Osteocyte (in vitro differentiated cells): ENCODE results near the gene TMEM117. TPM values are rescaled to one million over a fixed set of nuclear protein-coding genes. Genes with fewer than 3 reads are reported as not detected.

Experiments
- DNase-seq: peaks from one replicate; pipeline ENCODE4 v3.0.0; 2021; ENCODE audit warnings: mixed read lengths; ENCODE audit not compliant: unreplicated experiment; ENCODE audit errors: extremely low spot score
- H3K27ac Mint-ChIP-seq: one replicate; pipeline ENCODE4 v1.8.0; 2021; ENCODE audit warnings: mild to moderate bottlenecking, mixed read lengths; ENCODE audit not compliant: unreplicated experiment
- H3K27me3 Mint-ChIP-seq: one replicate; pipeline ENCODE4 v1.8.0; 2021; ENCODE audit warnings: mixed read lengths; ENCODE audit not compliant: unreplicated experiment
- H3K36me3 Mint-ChIP-seq: one replicate; pipeline ENCODE4 v1.8.0; 2021; ENCODE audit warnings: mixed read lengths; ENCODE audit not compliant: unreplicated experiment
- H3K4me1 Mint-ChIP-seq: one replicate; pipeline ENCODE4 v1.8.0; 2021; ENCODE audit warnings: mixed read lengths; ENCODE audit not compliant: unreplicated experiment
- H3K4me3 Mint-ChIP-seq: one replicate; pipeline ENCODE4 v1.8.0; 2021; ENCODE audit warnings: mild to moderate bottlenecking, moderate library complexity, mixed read lengths; ENCODE audit not compliant: unreplicated experiment
- H3K9me3 Mint-ChIP-seq: one replicate; pipeline ENCODE4 v1.8.0; 2021; ENCODE audit warnings: mixed read lengths; ENCODE audit not compliant: unreplicated experiment
- total RNA-seq: library from RNA; stranded (reverse); gene quantifications from 2 replicates; pipeline ENCODE4 v1.2.1, GENCODE V29; 2021
- TF ChIP-seq, protein P1 (sequence below): fragments of 200-600 bp; sonication (generic); IDR thresholded peaks from 2 replicates; pipeline ENCODE4 v1.5.0; 2021; ENCODE audit warnings: antibody characterized with exemption, mild to moderate bottlenecking, moderate library complexity

TMEM117 gene
- total RNA-seq, 1 donor from 2014 or later, result 14.2 TPM

DNA sequence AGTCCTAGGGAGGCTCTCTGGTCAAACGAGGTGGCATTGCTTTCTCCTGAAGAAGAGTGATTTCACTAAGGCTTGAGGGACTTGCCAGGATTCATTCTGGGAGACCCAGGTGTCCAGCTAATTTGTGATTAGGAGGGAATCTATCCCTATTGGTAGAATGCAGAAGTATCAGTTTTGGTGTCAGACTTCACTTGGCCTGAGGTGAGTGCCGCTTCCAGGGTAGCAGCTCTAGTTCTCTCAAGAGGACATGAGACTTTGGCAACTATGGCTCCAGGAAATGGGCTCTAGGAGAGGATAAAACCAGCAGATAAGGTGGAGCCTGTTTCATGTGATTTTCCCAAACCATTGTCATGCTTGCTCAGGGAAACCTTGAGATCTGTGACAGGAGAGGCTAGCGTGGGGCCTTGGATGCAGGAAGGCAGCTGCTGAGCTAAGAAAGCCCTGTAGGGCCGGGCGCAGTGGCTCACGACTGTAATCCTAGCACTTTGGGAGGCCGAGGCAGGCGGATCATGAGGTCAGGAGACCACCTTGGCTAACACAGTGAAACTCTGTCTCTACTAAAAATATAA is 11.6 kb upstream of the TMEM117 start:
- TF ChIP-seq, protein P1, sequence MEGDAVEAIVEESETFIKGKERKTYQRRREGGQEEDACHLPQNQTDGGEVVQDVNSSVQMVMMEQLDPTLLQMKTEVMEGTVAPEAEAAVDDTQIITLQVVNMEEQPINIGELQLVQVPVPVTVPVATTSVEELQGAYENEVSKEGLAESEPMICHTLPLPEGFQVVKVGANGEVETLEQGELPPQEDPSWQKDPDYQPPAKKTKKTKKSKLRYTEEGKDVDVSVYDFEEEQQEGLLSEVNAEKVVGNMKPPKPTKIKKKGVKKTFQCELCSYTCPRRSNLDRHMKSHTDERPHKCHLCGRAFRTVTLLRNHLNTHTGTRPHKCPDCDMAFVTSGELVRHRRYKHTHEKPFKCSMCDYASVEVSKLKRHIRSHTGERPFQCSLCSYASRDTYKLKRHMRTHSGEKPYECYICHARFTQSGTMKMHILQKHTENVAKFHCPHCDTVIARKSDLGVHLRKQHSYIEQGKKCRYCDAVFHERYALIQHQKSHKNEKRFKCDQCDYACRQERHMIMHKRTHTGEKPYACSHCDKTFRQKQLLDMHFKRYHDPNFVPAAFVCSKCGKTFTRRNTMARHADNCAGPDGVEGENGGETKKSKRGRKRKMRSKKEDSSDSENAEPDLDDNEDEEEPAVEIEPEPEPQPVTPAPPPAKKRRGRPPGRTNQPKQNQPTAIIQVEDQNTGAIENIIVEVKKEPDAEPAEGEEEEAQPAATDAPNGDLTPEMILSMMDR, result no peak
- Mint-ChIP-seq H3K27ac (no peak overlapping the region), H3K27me3 (no peaks in the 10 kb centered on the region), H3K36me3 (no peaks in the 10 kb centered on the region), H3K4me1 (peaks cover 2% of the 10 kb centered on the region), H3K9me3 (no peaks in the 10 kb centered on the region), H3K4me3 (no peak overlapping the region)
- DNase-seq, result no peak

DNA sequence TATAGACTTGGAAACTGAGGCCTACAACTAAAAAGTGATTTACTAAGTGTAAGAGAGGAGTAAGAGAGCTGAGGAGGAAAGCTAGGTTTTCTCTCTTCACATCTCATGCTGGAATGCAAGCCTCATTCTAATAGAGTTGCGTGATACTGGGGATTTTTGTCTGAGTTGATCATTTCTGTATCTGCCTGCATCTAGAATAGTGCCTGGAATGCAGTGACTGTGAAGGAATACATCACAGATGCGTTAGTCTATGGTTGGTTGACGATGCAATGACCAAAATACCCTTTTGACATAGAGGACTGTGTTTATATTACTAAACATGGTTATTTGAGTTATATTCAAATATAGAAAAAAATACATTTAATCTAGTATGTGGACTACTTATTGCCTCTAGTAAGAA is 9.2 kb upstream of the TMEM117 start:
- no peak for DNase-seq
- H3K27ac Mint-ChIP-seq, result no peak overlapping the region
- peaks cover 6% of the 10 kb centered on the region for H3K4me1 Mint-ChIP-seq
- H3K36me3 Mint-ChIP-seq, result no peaks in the 10 kb centered on the region
- H3K27me3 Mint-ChIP-seq, result no peaks in the 10 kb centered on the region
- TF ChIP-seq, protein P1, result no peak
- no peak overlapping the region for H3K4me3 Mint-ChIP-seq
- no peaks in the 10 kb centered on the region for H3K9me3 Mint-ChIP-seq

DNA sequence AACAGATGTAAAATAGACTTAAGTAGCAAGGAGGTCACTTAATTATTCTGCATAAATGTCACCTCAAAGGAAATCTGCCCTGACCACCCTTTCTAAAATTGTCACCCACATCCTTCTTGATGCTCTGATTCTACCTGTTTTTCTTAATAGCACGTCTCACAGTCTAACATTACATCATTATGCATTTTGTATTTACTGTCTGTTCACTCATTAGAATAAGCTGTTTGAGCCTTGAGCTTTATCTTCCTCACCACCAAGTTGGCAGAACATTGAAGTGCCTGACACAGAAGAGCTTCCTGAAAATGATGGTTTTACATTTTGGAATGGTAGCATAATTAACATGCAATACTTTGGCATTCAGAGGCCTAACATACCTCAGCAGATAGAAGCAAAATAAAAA is 8.8 kb upstream of the TMEM117 start:
- DNase-seq, result no peak
- Mint-ChIP-seq H3K4me1 (peaks cover 6% of the 10 kb centered on the region), H3K9me3 (no peaks in the 10 kb centered on the region), H3K36me3 (no peaks in the 10 kb centered on the region), H3K4me3 (no peak overlapping the region), H3K27ac (no peak overlapping the region), H3K27me3 (no peaks in the 10 kb centered on the region)
- TF ChIP-seq, protein P1, result no peak

DNA sequence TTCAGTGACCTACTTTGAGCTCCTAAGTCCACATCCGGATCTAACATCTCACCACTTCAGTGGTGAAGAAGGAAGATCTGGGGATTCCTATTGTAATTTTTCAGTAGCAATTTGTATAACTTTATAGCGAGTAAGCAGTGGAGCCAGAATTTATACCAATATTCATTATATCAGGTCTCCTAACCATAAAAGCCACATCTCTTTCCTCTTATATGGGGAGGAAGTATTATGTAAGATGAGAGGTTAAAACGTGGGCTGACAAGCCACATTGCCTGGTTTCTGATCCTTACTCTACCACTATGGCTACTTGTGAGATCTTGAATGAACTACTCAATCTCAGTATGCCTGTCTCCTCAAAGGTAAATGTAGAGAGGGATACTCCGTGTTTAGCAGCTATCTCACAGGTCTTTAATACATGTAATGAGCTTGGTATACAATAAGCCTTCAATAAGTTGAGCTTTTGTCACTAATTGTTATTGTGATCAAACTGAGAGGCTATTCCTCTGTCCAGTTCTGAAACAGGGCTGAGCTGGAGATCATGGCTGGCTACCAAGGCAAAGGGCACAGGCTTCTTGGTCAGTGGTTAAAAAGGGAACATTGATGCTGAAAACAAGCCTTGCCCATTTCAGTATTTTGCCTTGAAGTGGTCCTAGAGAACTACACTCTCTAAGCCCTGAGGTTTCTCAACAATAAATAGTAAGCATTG is 3.3 kb upstream of the TMEM117 start:
- TF ChIP-seq, protein P1, result no peak

DNA sequence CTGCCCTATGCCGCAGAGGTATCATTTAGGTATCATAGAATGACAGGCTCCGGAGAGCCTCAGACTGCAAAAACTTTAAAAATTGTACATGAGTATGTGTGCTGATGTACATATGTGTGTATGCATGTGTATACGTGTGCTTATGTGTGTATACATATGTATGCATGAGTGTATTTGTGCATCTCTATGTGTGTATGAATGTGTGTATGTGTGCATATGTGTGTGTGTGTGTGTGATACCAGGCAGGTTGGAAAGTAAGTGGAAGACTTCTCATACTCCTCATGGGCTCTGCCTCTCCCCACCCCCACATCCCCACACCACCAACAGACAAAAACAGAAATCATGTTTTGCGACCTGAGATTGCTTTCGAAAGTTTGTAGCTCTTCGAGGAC is 621 bp upstream of the TMEM117 start:
- no peaks in the 10 kb centered on the region for H3K9me3 Mint-ChIP-seq
- H3K27me3 Mint-ChIP-seq, result no peaks in the 10 kb centered on the region
- H3K36me3 Mint-ChIP-seq, result peaks cover 4% of the 10 kb centered on the region
- DNase-seq, result no peak
- TF ChIP-seq, protein P1, result no peak
- peaks cover 18% of the 10 kb centered on the region for H3K4me1 Mint-ChIP-seq
- peak overlapping the region; percentile 69 for H3K27ac Mint-ChIP-seq
- peak overlapping the region; percentile 78 for H3K4me3 Mint-ChIP-seq

More for the DNA sequence above, 3.3 kb upstream of the TMEM117 start:
- no peak overlapping the region for H3K4me3 Mint-ChIP-seq
- no peak for DNase-seq
- H3K9me3 Mint-ChIP-seq, result no peaks in the 10 kb centered on the region
- no peaks in the 10 kb centered on the region for H3K27me3 Mint-ChIP-seq
- H3K36me3 Mint-ChIP-seq, result no peaks in the 10 kb centered on the region
- no peak overlapping the region for H3K27ac Mint-ChIP-seq
- peaks cover 23% of the 10 kb centered on the region for H3K4me1 Mint-ChIP-seq
